MCF 10A (cell line): ENCODE data around the gene ARHGAP45. TPM values are rescaled to one million over a fixed set of nuclear protein-coding genes. Genes with fewer than 3 reads are reported as not detected.

Source experiments
- BruUV-seq: library from RNA; stranded (reverse); fragments of 400-500 nt; replicated peaks from 2 replicates; lab custom pipeline; 2021; lab: Mats Ljungman, UMichigan
- CTCF ChIA-PET: fragments of 300-600 bp; sonication (Branson Sonifier 250); formaldehyde crosslinking; extraction: SDS; loops from one replicate; lab custom pipeline; 2021; ENCODE audit warnings: antibody characterized with exemption, inconsistent platforms; lab: Yijun Ruan, JAX
- POLR2A ChIA-PET: fragments of 300-600, 350-650 bp; sonication (Branson Sonifier 250); formaldehyde crosslinking; extraction: SDS; loops from one replicate; lab custom pipeline; 2020; ENCODE audit warnings: antibody characterized with exemption, inconsistent platforms; lab: Yijun Ruan, JAX
- DNase-seq: peaks from one replicate; pipeline ENCODE4 v3.0.0-alpha.2; 2018; ENCODE audit not compliant: unreplicated experiment
- H3K27ac Mint-ChIP-seq: one replicate; pipeline ENCODE4 v1.8.0; 2022; ENCODE audit warnings: mild to moderate bottlenecking, low read depth, mixed read lengths; ENCODE audit not compliant: unreplicated experiment
- H3K27me3 Mint-ChIP-seq: one replicate; pipeline ENCODE4 v1.8.0; 2022; ENCODE audit warnings: mixed read lengths; ENCODE audit not compliant: insufficient read depth, unreplicated experiment
- H3K36me3 Mint-ChIP-seq: one replicate; pipeline ENCODE4 v1.8.0; 2022; ENCODE audit warnings: mild to moderate bottlenecking, moderate library complexity, mixed read lengths; ENCODE audit not compliant: insufficient read depth, unreplicated experiment
- H3K4me1 Mint-ChIP-seq: one replicate; pipeline ENCODE4 v1.8.0; 2022; ENCODE audit warnings: mixed read lengths; ENCODE audit not compliant: insufficient read depth, unreplicated experiment
- H3K4me3 Mint-ChIP-seq: one replicate; pipeline ENCODE4 v1.8.0; 2022; ENCODE audit warnings: mild to moderate bottlenecking, moderate library complexity, mixed read lengths; ENCODE audit not compliant: unreplicated experiment
- H3K9me3 Mint-ChIP-seq: one replicate; pipeline ENCODE4 v1.8.0; 2022; ENCODE audit warnings: mixed read lengths; ENCODE audit not compliant: unreplicated experiment
- CTCF ChIP-seq: fragments of 200-600 bp; IDR thresholded peaks from one replicate; pipeline ENCODE4 v1.8.0; 2022; ENCODE audit warnings: antibody characterized with exemption, mild to moderate bottlenecking; ENCODE audit not compliant: unreplicated experiment
- intact Hi-C: fragments of 100-400 bp; cut with micrococcal nuclease; formaldehyde crosslinking; loops from 2 replicates; pipeline ENCODE4 v1.14.1; 2022
- total RNA-seq: library from RNA; stranded (reverse); gene quantifications from 2 replicates; pipeline ENCODE4 v1.2.3, GENCODE V29; 2022

ARHGAP45 gene
- total RNA-seq, 1 experiment from 2014 or later, result 15.3 TPM

GRCh38 chr19:1079566-1080111, 12.7 kb downstream of the ARHGAP45 start:
- POLR2A ChIA-PET, result interaction anchor here (0.7 kb wide), 1 partner anchor 141 kb away, joined by 3 read pairs; no protein-coding TSS in a partner anchor
- no peaks in the 10 kb centered on the region for H3K9me3 Mint-ChIP-seq
- DNase-seq, result no peak

GRCh38 chr19:1080360-1081161, 13.6 kb downstream of the ARHGAP45 start:
- POLR2A ChIA-PET, result interaction anchor here (0.7 to 1.7 kb wide), 4 partner anchors 14 to 775 kb away, joined by 3 to 4 read pairs (median 3); no protein-coding TSS in a partner anchor
- intact Hi-C loops, result no loop called here
- TF ChIP-seq CTCF, result no peak
- Mint-ChIP-seq H3K27ac (no peak overlapping the region), H3K9me3 (no peaks in the 10 kb centered on the region), H3K36me3 (peaks cover 33% of the 10 kb centered on the region), H3K27me3 (no peaks in the 10 kb centered on the region), H3K4me3 (no peak overlapping the region), H3K4me1 (peaks cover 12% of the 10 kb centered on the region)
- no peak for DNase-seq
- CTCF ChIA-PET, result interaction anchor here (0.6 to 2.0 kb wide), 3 partner anchors 16 to 164 kb away, joined by 3 to 6 read pairs (median 5); no protein-coding TSS in a partner anchor
- BruUV-seq, result no TSS peak

More at GRCh38 chr19:1079566-1080111, 12.7 kb downstream of the ARHGAP45 start:
- H3K4me1 Mint-ChIP-seq, result peaks cover 14% of the 10 kb centered on the region
- BruUV-seq, result no TSS peak
- CTCF ChIA-PET, result interaction anchor here (0.6 kb wide), 1 partner anchor 165 kb away, joined by 3 read pairs; no protein-coding TSS in a partner anchor
- peaks cover 26% of the 10 kb centered on the region for H3K36me3 Mint-ChIP-seq
- intact Hi-C loops, result no loop called here
- H3K4me3 Mint-ChIP-seq, result no peak overlapping the region
- H3K27me3 Mint-ChIP-seq, result no peaks in the 10 kb centered on the region
- no peak for TF ChIP-seq CTCF
- H3K27ac Mint-ChIP-seq, result no peak overlapping the region

- peak overlapping the region; percentile 58 for H3K4me3 Mint-ChIP-seq
- H3K27me3 Mint-ChIP-seq, result no peaks in the 10 kb centered on the region
These were observed 14.6 kb downstream of the ARHGAP45 start for GRCh38 chr19:1081301-1082164.

More at GRCh38 chr19:1081301-1082164, 14.6 kb downstream of the ARHGAP45 start:
- no peak overlapping the region for H3K27ac Mint-ChIP-seq
- H3K9me3 Mint-ChIP-seq, result no peaks in the 10 kb centered on the region
- ChIA-PET CTCF (interaction anchor here (0.5 to 2.0 kb wide), 3 partner anchors 17 to 142 kb away, joined by 3 to 6 read pairs (median 5); no protein-coding TSS in a partner anchor), POLR2A (interaction anchor here (0.6 to 1.7 kb wide), 3 partner anchors 13 to 136 kb away, joined by 3 to 4 read pairs (median 4); no protein-coding TSS in a partner anchor)
- H3K36me3 Mint-ChIP-seq, result peaks cover 42% of the 10 kb centered on the region
- BruUV-seq, result no TSS peak
- intact Hi-C loops, result no loop called here
- no peak for DNase-seq
- no peak for TF ChIP-seq CTCF
- peaks cover 6% of the 10 kb centered on the region for H3K4me1 Mint-ChIP-seq
